Left cardiac atrium (tissue), 4 donors: ENCODE results near the gene FAM117A. TPM values are rescaled to one million over a fixed set of nuclear protein-coding genes. Genes with fewer than 3 reads are reported as not detected.
A peak's percentile ranks its signal among the peaks of the same experiment; 100 is the strongest.

ENCODE experiments used
- ATAC-seq, 2 donors: fragments of 200-7000 bp; cut with Tn5 transposase; one replicate each; pipeline ENCODE4 v1.9.1; 2020; ENCODE audit warnings: mild to moderate bottlenecking in 2 of 2, moderate library complexity in 2 of 2
- DNase-seq: peaks from one replicate; pipeline ENCODE4 v3.0.0-alpha.2; 2020
- intact Hi-C, 2 donors: fragments of 100-400 bp; cut with DNase I; formaldehyde crosslinking; loops; one replicate each; pipeline versions ENCODE4 v1.14.1 to v1.15.1; 2022 to 2023
- total RNA-seq, 2 donors: library from RNA; stranded (reverse); fragmentation: NEBNext Ultra II Directional; extraction: Animal tissue kit (Norgen Biotek cat#: 25700); gene quantifications; one replicate each; pipeline ENCODE4 v1.2.1, GENCODE V29; 2021
- donor health status: DM: no; HTN: yes; CAD: no.
- donor health status: DM: no; HTN: yes; CAD: no; lungs with severe emphysema.
- donor health status: DM: yes; HTN: yes; CAD: no.
- donor health status: Dilated cardiomyopathy.

The FAM117A gene
- total RNA-seq, 2 donors from 2014 or later = 5.3 to 13.9 TPM

DNA sequence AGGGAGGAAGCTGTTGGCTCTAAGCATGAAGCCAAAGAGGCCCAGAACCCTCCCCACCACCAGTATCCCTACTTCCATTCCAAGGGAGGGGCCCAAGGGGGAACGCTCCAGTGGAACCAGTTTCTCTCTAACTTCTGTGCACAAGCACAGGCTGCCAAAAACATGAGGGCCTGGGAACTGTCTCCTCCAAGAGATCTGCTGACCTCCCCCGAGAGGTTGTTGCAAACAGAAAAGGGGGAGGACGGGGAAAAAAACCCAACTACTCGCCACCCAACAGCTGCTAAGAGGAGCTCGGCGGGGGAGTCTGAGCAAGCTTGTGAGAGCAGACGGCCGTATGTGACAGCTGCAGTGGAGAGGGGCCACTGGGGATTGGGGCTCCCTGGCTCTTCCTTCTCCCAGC lies 40.5 kb downstream of the FAM117A start:
- intact Hi-C loops = loop anchor here in 1 of 2 donors (5.0 kb wide), 1 partner anchor 34 kb away; no protein-coding TSS in a partner anchor
- peak; percentile 55 for DNase-seq
- peak; percentile 74 to 88 for ATAC-seq

GRCh38 chr17:49722066-49722465 lies 41.9 kb downstream of the FAM117A start:
- DNase-seq = no peak
- intact Hi-C loops = loop anchor here in 1 of 2 donors (5.0 kb wide), 1 partner anchor 35 kb away; no protein-coding TSS in a partner anchor
- ATAC-seq = no peak

- peak; percentile 32 to 33 for ATAC-seq
- intact Hi-C loops = no loop called here
- DNase-seq = peak; percentile 33
Observed at GRCh38 chr17:49717371-49717861, 46.5 kb downstream of the FAM117A start.

- ATAC-seq (no peak), DNase-seq (no peak)
- intact Hi-C loops = no loop called here
Observed at GRCh38 chr17:49716668-49717364, 47.1 kb downstream of the FAM117A start.

GRCh38 chr17:49715717-49716279 lies 48.1 kb downstream of the FAM117A start:
- no peak for DNase-seq
- intact Hi-C loops = no loop called here
- ATAC-seq = peak; percentile 32 to 61

DNA sequence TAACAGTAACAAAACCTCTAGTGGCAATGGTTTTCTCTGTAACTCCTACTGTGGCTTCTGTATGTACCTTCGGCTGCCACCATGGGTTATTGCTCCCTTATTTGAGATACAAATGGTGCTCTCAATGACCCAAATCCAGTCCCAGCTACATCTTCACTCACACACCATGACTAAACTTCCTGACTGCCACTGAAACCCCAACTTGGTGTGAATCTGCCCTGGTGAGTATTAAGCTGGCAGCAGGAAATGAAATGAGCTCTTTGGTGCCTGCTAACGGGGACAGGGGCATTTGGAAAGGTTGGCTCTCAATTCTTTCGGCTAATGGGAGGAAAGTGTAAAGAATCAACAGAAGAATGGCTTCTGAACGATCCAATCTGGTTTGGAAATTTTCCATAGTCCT lies 48.7 kb downstream of the FAM117A start:
- DNase-seq = no peak
- intact Hi-C loops = no loop called here
- ATAC-seq = no peak

DNA sequence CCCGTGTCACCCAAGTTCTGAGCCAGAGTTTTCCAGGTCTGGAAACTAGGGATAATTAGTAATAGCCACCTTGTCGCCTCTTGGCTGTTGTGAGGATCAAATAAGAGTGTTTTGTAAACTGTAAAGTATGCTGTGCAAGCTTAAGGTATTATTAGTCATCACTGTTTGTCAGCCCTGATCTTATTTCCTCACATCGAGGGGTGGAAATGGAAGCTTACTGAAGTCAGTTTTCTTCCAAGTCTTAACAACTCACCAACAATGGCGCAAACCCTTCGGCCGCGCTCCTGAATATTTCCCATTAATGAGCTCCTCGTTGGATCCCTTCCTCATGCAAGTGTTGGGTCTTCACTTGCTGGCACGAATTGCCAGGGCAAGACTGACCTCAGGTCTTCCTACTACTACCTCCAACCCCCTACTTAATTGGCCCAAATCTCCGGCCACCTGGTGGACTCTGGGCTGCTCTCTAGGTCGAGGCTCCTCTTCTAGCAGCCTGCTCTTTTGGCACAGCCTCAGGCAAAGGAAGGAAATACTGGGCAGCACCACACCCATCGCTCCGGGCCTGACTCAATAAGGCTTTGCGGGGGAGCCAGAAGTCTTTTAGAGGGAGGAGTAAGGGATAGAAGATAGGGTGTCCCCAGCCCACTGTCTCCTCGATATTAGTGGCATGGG lies 55.3 kb downstream of the FAM117A start:
- intact Hi-C loops = loop anchor here (2.0 to 5.0 kb wide), 3 partner anchors 69 to 144 kb away; no protein-coding TSS in a partner anchor
- peak; percentile 55 for DNase-seq
- peak in 1 of 2 donors; percentile 38 for ATAC-seq

DNA sequence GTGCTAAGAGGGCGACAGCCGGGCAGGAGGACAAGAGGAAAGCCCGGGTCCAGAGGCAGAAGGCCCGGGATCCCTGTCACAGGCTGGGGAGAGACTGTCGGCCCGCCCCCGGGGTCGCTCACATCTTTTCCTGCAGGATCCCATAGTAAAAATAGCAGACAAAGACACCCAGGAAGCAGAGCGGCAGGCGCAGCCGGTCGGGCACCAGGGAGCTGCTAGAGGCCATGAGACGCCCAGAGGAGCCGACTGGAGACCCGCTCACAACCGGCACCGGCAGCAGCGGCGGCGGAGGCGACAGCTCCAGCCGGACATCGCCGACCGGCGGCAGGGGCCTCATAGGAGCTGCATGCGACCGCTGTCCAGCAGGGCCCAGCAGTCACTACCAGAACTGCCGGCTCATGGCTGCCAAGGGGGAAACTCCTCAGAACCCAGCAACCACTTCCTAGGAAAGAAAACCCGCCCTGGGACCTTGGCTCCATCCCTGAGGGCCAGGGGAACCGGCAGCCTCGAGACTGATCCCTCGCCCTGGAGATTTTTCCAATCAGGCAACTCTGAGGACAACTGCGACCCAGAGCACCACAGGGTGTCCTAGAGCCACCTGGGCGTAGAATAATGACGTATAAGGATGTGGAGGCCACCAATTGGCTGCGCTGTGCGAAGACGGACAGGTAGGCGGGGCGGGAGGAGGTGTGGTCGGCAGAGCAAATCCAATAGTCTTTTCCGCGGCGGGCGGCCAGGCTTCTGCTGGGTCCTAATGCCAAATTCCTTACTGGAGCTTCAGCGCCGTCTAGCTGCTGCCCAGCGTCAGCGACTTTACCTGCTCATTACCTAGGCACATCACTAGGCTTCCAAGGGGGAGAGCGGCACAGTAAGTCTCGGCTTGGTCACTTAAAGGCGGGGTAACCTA lies 56.1 kb downstream of the FAM117A start, which contains the start of gene SLC35B1:
SLC35B1 (minus strand) TSS at position 357 of the 907 bp plus-strand sequence; CDS start at position 226, 131 bp downstream.
- DNase-seq (peak; percentile 99), ATAC-seq (peak; percentile 99 to 100)
- intact Hi-C loops = loop anchor here (2.0 to 5.0 kb wide), 3 partner anchors 69 to 144 kb away; no protein-coding TSS in a partner anchor

DNA sequence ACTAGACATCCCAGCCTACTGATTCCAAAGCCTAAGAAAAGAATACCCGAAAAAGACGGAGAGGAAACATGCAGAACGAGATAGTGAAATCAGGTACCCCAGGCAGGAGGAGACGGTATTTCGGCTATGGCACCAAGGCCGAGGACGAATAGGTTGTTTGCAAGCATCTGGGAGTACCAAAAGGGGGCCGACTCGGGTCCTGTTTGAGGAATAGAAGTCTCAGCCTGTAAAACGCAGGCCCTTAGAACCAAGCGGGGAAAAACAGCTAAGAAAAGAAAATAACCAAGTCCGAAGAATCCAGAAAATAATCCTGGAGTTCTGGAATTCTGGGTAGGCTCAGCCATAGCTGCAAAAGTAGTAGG lies 56.7 kb downstream of the FAM117A start:
- intact Hi-C loops = loop anchor here (5.0 kb wide), 2 partner anchors 70 to 145 kb away; no protein-coding TSS in a partner anchor
- ATAC-seq (no peak), DNase-seq (no peak)

GRCh38 chr17:49705254-49705653 lies 58.7 kb downstream of the FAM117A start:
- ATAC-seq (no peak), DNase-seq (no peak)
- intact Hi-C loops = loop anchor here (5.0 kb wide), 2 partner anchors 72 to 147 kb away; no protein-coding TSS in a partner anchor

- intact Hi-C loops = loop anchor here in 1 of 2 donors (5.0 kb wide), 1 partner anchor 294 kb away; the partner anchor contains the start of gene DLX3
- DNase-seq (no peak), ATAC-seq (no peak)
Observed at GRCh38 chr17:49703557-49704277, 60.2 kb downstream of the FAM117A start.

DNA sequence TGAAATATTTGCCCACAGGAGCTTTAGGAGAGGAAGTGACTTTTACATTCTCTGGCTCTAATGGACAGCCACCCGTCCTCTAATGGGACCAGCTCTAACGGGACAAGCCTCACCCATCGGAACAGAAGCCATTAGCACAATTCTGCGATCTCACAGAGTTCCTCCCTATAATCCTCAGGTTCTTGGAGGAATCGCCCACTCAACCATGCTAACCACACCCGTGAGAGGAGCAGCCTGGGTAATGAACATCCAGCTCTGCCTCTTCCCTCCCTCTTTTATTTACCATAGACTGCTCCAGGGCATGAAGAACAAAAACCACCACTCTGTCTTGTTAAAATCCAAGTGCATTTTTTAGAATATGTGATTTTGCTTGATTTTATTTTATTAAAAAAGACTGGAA lies 63.0 kb downstream of the FAM117A start:
- ATAC-seq = no peak
- intact Hi-C loops = loop anchor here in 1 of 2 donors (5.0 kb wide), 1 partner anchor 296 kb away; the partner anchor contains the start of gene DLX3
- DNase-seq = no peak

GRCh38 chr17:49699966-49700575 lies 63.9 kb downstream of the FAM117A start:
- peak; percentile 37 to 81 for ATAC-seq
- no peak for DNase-seq
- intact Hi-C loops = loop anchor here in 1 of 2 donors (5.0 kb wide), 1 partner anchor 297 kb away; the partner anchor contains the start of gene DLX3

- DNase-seq = no peak
- ATAC-seq = no peak
- intact Hi-C loops = no loop called here
Observed at GRCh38 chr17:49698005-49698404, 65.9 kb downstream of the FAM117A start.

GRCh38 chr17:49696233-49696761 lies 67.6 kb downstream of the FAM117A start:
- intact Hi-C loops = no loop called here
- ATAC-seq (no peak), DNase-seq (no peak)

- intact Hi-C loops = loop anchor here (2.0 kb wide), 1 partner anchor 125 kb away; no protein-coding TSS in a partner anchor
- DNase-seq (no peak), ATAC-seq (no peak)
Observed at GRCh38 chr17:49695698-49696232, 68.2 kb downstream of the FAM117A start.
